Osteocyte (in vitro differentiated cells): Measurements from ENCODE around the gene HAPLN2. TPM values are rescaled to one million over a fixed set of nuclear protein-coding genes. Genes with fewer than 3 reads are reported as not detected.

ENCODE experiments used
- DNase-seq: peaks from one replicate; pipeline ENCODE4 v3.0.0; 2021; ENCODE audit warnings: mixed read lengths; ENCODE audit not compliant: unreplicated experiment; ENCODE audit errors: extremely low spot score
- H3K27ac Mint-ChIP-seq: one replicate; pipeline ENCODE4 v1.8.0; 2021; ENCODE audit warnings: mild to moderate bottlenecking, mixed read lengths; ENCODE audit not compliant: unreplicated experiment
- H3K27me3 Mint-ChIP-seq: one replicate; pipeline ENCODE4 v1.8.0; 2021; ENCODE audit warnings: mixed read lengths; ENCODE audit not compliant: unreplicated experiment
- H3K36me3 Mint-ChIP-seq: one replicate; pipeline ENCODE4 v1.8.0; 2021; ENCODE audit warnings: mixed read lengths; ENCODE audit not compliant: unreplicated experiment
- H3K4me1 Mint-ChIP-seq: one replicate; pipeline ENCODE4 v1.8.0; 2021; ENCODE audit warnings: mixed read lengths; ENCODE audit not compliant: unreplicated experiment
- H3K4me3 Mint-ChIP-seq: one replicate; pipeline ENCODE4 v1.8.0; 2021; ENCODE audit warnings: mild to moderate bottlenecking, moderate library complexity, mixed read lengths; ENCODE audit not compliant: unreplicated experiment
- H3K9me3 Mint-ChIP-seq: one replicate; pipeline ENCODE4 v1.8.0; 2021; ENCODE audit warnings: mixed read lengths; ENCODE audit not compliant: unreplicated experiment
- CTCF ChIP-seq: fragments of 200-600 bp; sonication (generic); IDR thresholded peaks from 2 replicates; pipeline ENCODE4 v1.5.0; 2021; ENCODE audit warnings: antibody characterized with exemption, mild to moderate bottlenecking, moderate library complexity
- total RNA-seq: library from RNA; stranded (reverse); gene quantifications from 2 replicates; pipeline ENCODE4 v1.2.1, GENCODE V29; 2021

The HAPLN2 gene
- total RNA-seq, 1 donor from 2014 or later: 0.35 TPM

- no peaks in the 10 kb centered on the region for H3K36me3 Mint-ChIP-seq
- no peak overlapping the region for H3K4me3 Mint-ChIP-seq
- no peak for DNase-seq
- H3K4me1 Mint-ChIP-seq: peaks cover 25% of the 10 kb centered on the region
- no peak for TF ChIP-seq CTCF
- H3K27ac Mint-ChIP-seq: no peak overlapping the region
- no peaks in the 10 kb centered on the region for H3K9me3 Mint-ChIP-seq
- H3K27me3 Mint-ChIP-seq: peaks cover 57% of the 10 kb centered on the region
Observed at GRCh38 chr1:156655151-156655903, 36.1 kb downstream of the HAPLN2 start.

- no peak for TF ChIP-seq CTCF
- H3K4me3 Mint-ChIP-seq: no peak overlapping the region
- peaks cover 51% of the 10 kb centered on the region for H3K27me3 Mint-ChIP-seq
- no peaks in the 10 kb centered on the region for H3K9me3 Mint-ChIP-seq
- H3K27ac Mint-ChIP-seq: no peak overlapping the region
- peaks cover 32% of the 10 kb centered on the region for H3K4me1 Mint-ChIP-seq
- no peaks in the 10 kb centered on the region for H3K36me3 Mint-ChIP-seq
- no peak for DNase-seq
Observed at GRCh38 chr1:156655904-156656516, 36.8 kb downstream of the HAPLN2 start.

- DNase-seq: peak; percentile 91
- H3K27ac Mint-ChIP-seq: no peak overlapping the region
- H3K9me3 Mint-ChIP-seq: no peaks in the 10 kb centered on the region
- TF ChIP-seq CTCF: peak; percentile 99
- peaks cover 43% of the 10 kb centered on the region for H3K4me1 Mint-ChIP-seq
- H3K27me3 Mint-ChIP-seq: peaks cover 46% of the 10 kb centered on the region
- H3K36me3 Mint-ChIP-seq: no peaks in the 10 kb centered on the region
- H3K4me3 Mint-ChIP-seq: peak overlapping the region; percentile 67
Observed at GRCh38 chr1:156656806-156657740, 37.9 kb downstream of the HAPLN2 start.

GRCh38 chr1:156657741-156658319 lies 38.6 kb downstream of the HAPLN2 start:
- Mint-ChIP-seq H3K4me3 (no peak overlapping the region), H3K4me1 (peaks cover 49% of the 10 kb centered on the region), H3K27ac (no peak overlapping the region), H3K27me3 (peaks cover 45% of the 10 kb centered on the region), H3K36me3 (no peaks in the 10 kb centered on the region), H3K9me3 (no peaks in the 10 kb centered on the region)
- no peak for DNase-seq
- TF ChIP-seq CTCF: peak; percentile 27
